ENCODE data around the gene ERC1. TPM values are rescaled to one million over a fixed set of nuclear protein-coding genes. Genes with fewer than 3 reads are reported as not detected.

The ERC1 gene
- total RNA-seq, 4 donors from 2014 or later: 58.0 to 83.2 (median 73.5) TPM

- 91 to 92% methylated on average over 6 of the region's 6 CpGs for WGBS, 2 donors
- H3K4me1 ChIP-seq: no peaks in the 10 kb centered on the region
- peaks cover 0 to 53% (median 0%) of the 10 kb centered on the region in 3 donors for H3K36me3 ChIP-seq
- no peak for DNase-seq (ENCODE audit: low spot score in 2 of 2)
- H3K9me3 ChIP-seq: no peaks in the 10 kb centered on the region
- TF ChIP-seq CTCF (IDR thresholded peaks at IDR 0.05) (no peak), POLR2A (IDR thresholded peaks at IDR 0.05) (no peak), EP300 (IDR thresholded peaks at IDR 0.05) (no peak)
- no peaks in the 10 kb centered on the region for H3K27me3 ChIP-seq
- no peak overlapping the region for H3K4me3 ChIP-seq
- no peak overlapping the region for H3K27ac ChIP-seq
Measured at GRCh38 chr12:1375323-1375722, 384.3 kb downstream of the ERC1 start.

GRCh38 chr12:1377117-1377516 is 386.1 kb downstream of the ERC1 start:
- Histone ChIP-seq H3K9me3 (no peaks in the 10 kb centered on the region), H3K27me3 (no peaks in the 10 kb centered on the region), H3K27ac (no peak overlapping the region), H3K36me3 (peaks cover 0 to 47% (median 0%) of the 10 kb centered on the region in 3 donors), H3K4me1 (no peaks in the 10 kb centered on the region), H3K4me3 (no peak overlapping the region)
- TF ChIP-seq EP300 (IDR thresholded peaks at IDR 0.05): no peak
- no peak for TF ChIP-seq CTCF (IDR thresholded peaks at IDR 0.05)
- TF ChIP-seq POLR2A (IDR thresholded peaks at IDR 0.05): no peak
- WGBS, 2 donors: 96 to 98% methylated on average over 5 of the region's 5 CpGs
- DNase-seq (ENCODE audit: low spot score in 2 of 2): no peak

DNA sequence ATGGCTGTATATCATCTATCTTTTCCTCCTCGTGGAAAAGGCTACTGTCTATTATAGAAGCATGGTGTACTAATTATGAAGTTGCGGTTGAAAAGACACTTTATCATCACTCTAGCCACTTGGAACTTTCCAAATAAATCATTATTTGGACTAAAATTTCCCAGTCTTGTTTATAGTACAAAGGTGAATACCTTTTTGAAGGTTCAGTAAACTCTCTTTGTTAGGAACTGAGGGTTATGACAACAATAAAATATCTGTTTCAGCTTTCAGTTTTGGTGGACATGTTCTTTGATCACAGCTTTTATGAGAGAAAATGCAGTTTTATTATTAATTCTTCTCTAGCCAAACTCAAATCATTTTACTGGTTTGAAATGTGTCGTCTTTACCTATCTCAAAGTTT is 386.7 kb downstream of the ERC1 start:
- H3K27me3 ChIP-seq: no peaks in the 10 kb centered on the region
- no peak overlapping the region for H3K4me3 ChIP-seq
- H3K36me3 ChIP-seq: peaks cover 0 to 42% (median 0%) of the 10 kb centered on the region in 3 donors
- WGBS, 2 donors: 87% methylated on average over 3 of the region's 3 CpGs
- no peaks in the 10 kb centered on the region for H3K4me1 ChIP-seq
- no peaks in the 10 kb centered on the region for H3K9me3 ChIP-seq
- TF ChIP-seq CTCF (IDR thresholded peaks at IDR 0.05) (no peak), POLR2A (IDR thresholded peaks at IDR 0.05) (no peak), EP300 (IDR thresholded peaks at IDR 0.05) (no peak)
- no peak overlapping the region for H3K27ac ChIP-seq
- no peak for DNase-seq (ENCODE audit: low spot score in 2 of 2)

- Histone ChIP-seq H3K36me3 (peaks cover 0 to 28% (median 0%) of the 10 kb centered on the region in 3 donors), H3K27me3 (no peaks in the 10 kb centered on the region), H3K27ac (no peak overlapping the region), H3K9me3 (no peaks in the 10 kb centered on the region), H3K4me3 (no peak overlapping the region), H3K4me1 (no peaks in the 10 kb centered on the region)
- WGBS, 2 donors: 90 to 95% methylated on average over 12 of the region's 12 CpGs
- no peak for DNase-seq (ENCODE audit: low spot score in 2 of 2)
- TF ChIP-seq EP300 (IDR thresholded peaks at IDR 0.05) (no peak), POLR2A (IDR thresholded peaks at IDR 0.05) (no peak), CTCF (IDR thresholded peaks at IDR 0.05) (no peak)
Measured at GRCh38 chr12:1380171-1380851, 389.3 kb downstream of the ERC1 start.

DNA sequence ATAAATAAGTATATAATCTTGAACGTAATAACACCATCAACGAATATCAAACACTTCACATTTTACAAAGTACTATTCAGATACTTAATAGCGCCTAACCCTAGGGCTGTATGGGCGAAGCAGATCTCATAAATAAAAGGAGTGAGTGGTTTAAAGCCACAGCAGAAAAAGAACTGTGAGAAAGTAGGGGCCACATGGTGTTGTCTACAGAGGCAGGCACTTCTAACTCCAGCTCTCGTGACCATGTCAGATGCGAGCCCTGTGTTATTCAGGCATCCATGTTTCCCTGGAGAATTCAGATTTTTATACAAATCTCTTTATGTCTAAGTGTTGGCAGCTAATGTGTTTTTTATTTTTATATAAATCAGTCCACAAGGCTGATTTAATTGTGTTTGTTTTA is 391.1 kb downstream of the ERC1 start:
- Histone ChIP-seq H3K4me1 (no peaks in the 10 kb centered on the region), H3K27ac (no peak overlapping the region), H3K27me3 (no peaks in the 10 kb centered on the region), H3K9me3 (no peaks in the 10 kb centered on the region), H3K4me3 (no peak overlapping the region), H3K36me3 (peaks cover 0 to 15% (median 0%) of the 10 kb centered on the region in 3 donors)
- TF ChIP-seq POLR2A (IDR thresholded peaks at IDR 0.05) (no peak), CTCF (IDR thresholded peaks at IDR 0.05) (no peak), EP300 (IDR thresholded peaks at IDR 0.05) (no peak)
- DNase-seq (ENCODE audit: low spot score in 2 of 2): no peak
- 81 to 85% methylated on average over 6 of the region's 6 CpGs for WGBS, 2 donors

All from tibial nerve (tissue), 4 donors.